HG03460 (cell line): ENCODE measurements around the gene MGAT3.
"Not testable (repeated sequence)": the region's sequence is repeated elsewhere in the genome, so short reads cannot be mapped to it uniquely, and the experiment has no call there.

Source experiments
- ATAC-seq: cut with Tn5 transposase; IDR thresholded peaks from one replicate; pipeline ENCODE4 v1.9.1; 2021; ENCODE audit not compliant: unreplicated experiment

MGAT3 gene

DNA sequence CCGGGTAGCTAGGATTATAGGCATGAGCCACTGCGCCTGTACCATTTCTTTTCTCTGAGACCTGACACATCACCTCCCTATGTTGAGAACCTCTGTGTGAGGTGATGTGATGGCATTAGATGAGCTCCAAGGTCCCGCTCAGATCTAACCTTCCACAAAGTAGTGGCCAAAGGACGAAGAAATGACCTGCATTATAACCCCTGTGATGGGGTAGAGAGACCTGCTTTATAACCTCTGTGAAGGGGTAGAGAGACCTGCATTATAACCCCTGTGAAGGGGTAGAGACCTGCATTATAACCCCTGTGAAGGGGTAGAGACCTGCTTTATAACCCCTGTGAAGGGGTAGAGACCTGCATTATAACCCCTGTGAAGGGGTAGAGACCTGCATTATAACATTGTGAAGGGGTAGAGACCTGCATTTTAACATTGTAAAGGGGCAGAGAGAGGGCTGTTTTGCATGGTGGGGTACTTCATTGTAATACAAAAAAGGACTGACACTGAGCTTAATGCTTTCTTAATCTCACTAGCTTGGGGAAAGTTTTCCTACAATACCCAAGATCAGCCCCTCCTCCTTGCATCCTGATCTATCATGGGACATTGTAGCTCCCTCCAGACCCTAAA, 53.8 kb downstream of the MGAT3 start:
- ATAC-seq: no peak

DNA sequence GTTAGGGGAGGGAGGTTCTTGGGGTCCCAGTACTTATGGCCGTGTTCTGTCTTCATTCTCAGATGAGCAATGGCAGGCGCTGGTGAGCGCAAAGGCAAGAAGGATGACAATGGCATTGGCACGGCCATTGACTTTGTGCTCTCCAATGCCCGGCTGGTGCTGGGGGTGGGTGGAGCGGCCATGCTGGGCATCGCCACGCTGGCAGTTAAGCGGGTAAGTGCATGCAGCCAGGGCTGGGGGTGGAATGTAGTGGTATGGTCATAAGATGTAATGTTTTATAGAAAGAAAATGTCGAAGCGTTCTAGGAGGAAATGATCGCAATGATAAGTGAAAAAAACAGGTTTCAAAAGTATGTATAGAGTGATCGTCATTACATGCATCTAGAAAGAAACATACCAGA, 54.4 kb downstream of the MGAT3 start:
- ATAC-seq: no peak

DNA sequence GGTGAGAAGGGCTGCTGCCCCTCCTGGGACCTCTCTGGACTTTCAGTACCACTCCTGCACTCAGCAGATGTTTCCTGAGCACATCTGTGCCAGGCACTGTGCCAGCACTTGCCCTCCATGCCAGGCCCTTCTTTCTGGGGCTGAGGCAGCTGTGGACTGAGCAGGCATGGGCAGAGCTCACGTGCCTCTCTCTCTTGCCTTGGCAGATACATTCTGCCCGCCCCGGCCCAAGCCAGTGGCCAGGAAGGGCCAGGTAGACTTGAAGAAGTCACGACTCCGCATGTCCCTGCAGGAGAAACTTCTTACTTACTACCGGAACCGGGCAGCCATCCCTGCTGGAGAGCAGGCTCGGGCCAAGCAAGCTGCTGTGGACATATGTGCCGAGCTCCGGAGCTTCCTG, 55.2 kb downstream of the MGAT3 start:
- no peak for ATAC-seq

DNA sequence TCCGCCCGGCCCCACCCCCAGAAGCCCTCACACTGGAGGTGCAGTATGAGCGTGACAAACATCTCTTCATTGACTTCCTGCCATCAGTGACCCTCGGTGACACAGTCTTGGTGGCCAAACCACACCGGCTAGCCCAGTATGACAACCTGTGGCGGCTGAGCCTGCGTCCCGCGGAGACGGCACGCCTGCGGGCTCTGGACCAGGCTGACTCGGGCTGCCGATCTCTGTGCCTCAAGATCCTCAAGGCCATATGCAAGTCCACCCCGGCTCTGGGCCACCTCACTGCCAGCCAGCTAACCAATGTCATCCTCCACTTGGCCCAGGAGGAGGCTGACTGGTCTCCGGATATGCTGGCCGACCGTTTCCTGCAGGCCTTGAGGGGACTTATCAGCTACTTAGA, 57.0 kb downstream of the MGAT3 start:
- ATAC-seq: no peak

DNA sequence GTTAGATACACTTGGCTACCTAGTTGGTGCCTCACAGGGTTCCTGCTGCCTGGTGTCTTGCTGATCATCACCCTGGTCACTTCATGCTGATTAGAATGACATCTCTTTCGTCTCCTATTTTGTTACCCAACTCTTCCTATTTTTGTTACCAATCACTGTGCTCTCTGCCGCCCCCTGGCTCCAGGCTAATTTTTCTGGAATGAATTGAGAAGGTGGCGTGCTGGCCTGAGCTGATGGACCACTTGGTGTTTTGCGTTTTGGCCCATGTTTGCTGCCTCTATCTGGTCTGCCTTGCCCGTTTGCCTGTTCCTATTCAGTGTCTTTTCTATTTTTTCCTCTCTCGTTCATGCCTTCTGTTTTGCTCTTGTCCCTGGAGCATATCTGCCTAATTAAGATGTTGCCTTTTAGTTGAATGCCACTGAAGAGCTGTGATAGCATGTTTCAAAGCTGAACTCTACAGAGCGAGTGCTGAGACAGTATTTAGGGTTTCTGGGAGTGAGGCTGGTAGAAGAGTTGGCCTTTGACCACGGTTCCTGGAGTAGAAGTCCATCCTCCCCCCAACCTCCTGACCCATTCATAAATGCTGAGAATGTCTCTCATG, 57.7 kb downstream of the MGAT3 start:
- ATAC-seq: no peak

DNA sequence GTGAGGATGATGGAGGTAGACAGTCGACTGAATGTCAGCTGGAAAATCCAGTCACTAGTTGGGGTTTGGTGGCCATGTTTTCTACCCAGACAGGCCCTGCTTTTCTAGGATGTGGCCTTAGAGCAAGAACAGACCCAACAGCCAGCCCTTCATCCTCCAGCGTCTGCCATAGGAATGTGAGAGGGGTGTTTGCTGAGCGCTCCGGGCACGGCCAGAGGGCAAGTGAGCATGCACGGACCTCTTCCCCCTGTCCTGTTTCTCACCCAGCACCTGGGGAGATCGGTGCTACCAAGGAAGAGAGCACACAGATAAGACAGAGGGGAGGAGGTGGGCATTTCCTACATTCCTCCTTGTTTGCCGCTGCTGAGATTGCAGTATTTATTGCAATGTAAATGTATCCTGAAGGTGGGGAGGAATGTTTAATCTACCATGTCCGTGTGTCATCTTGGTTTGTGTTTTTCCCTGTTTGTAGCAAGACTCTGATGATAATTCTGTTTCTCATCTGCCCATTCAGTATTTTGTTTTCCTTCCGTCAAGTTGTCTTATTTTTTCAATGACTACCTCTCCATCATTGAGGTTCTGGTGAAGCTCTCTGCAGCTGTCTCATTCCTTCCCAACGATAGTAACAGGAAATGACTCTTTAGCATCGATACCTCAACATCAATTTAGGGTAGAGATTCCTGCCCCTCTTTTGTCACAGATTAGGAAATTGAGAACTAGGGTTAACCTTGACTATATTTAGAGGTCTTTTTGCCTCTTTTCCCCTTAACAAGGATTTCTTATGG, 58.6 kb downstream of the MGAT3 start:
- ATAC-seq: no peak

DNA sequence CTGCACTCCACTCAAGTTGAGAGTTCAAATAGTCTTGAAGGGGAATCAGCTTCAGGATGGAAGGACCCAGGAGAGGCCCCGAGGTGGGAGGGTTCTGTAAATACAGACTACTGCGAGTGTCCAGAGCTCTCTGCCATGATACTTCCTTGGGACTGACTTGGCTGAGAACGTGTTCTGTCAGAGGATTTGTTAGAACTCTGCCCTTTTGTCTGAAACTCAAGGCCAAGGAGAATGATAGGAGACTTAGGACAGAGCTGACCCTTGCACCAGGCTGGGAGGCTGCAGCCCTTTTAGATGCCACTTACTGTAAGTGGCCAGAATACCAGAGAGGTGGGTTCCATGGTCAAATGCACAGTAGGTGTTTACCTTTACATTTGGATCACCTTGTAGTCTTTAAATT, 60.7 kb downstream of the MGAT3 start:
- ATAC-seq: no peak

DNA sequence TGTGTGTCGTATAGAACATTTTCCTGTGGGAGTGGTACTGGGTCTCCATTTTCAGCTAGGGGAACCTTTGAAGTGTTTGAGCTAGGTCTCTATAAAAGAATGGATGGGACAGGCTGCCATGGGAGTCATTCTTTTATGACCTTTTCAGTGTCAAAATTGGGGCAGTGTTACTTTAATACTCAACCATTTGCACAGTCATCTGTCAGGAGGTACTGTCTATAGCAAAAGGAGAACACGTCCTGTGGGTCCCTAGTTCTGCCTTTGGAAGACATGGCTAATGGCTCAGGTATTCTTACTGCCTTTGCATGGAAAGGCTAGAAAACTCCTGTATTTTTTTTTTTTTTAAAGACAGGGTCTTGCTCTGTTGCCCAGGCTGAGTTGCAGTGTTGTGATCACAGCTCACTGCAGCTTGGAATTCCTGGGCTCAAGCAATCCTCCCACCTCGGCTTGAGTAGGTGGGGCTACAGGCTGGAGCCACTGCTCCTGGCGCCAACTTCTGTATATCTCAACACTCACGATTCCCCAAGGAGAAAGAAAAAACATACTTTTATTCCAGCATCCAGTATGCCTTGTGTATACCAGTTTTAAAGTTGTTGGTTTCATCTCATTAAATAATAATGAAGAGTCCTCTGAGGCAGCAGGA, 61.5 kb downstream of the MGAT3 start:
- ATAC-seq: no peak

DNA sequence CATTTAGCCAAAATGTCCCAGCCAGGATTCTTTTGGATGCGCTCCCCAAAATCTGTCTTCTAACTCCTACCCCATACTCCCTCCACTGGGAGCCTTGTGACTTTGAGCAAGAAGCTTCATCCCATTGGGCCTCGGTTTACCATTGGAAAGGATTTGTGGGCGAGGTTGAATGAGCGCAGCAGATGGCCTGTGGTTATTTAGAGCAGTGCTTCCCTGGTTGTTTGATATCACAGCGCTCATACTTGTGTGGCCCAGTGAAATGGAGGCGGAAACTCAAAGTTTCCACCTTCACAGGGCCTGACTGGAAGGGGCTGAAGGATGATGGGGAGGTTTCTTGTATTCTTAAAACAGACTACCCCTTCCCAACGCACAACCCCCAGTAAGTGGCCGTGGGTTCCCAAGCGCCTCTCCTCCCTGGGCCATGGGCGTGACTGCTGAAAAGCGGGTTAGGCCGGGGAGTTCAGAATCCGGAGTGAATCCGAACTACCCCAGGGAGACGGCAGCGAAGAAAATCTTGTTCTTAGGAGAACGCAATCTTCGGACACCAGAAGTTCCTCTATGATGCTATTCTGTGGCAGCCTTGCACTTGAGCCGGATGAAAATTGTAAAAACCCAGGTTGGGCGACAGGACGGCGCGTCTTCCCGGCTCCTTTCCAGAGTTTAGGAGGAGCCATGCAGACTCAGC, 62.3 kb downstream of the MGAT3 start:
- ATAC-seq: no peak

DNA sequence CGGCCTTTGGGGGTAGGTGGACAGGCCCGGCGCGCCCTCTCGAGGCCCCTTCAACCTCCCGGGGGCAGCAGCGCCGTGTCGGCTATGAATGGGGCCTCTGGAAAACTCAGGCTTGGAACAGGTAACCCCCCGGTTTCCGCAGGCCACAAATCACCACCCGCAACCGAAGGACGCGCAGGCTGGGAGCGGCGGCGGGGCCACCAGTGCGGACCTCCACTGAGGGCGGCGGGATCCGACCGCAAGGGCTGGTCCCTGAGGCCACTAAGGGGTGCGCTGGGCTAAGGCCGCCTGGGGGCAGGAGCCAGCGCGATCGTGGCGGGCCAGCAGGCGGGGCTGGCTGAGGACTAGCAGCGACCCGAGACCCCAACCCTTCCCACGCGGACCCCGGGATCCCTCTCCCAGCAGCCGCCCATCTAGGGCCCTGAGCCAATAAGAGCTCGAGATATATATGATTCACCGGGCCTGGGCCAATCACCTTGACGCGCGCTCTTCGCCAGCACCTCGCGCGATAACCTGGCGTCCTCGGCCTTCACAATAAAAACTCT, 62.9 kb downstream of the MGAT3 start:
- peak; percentile 74 for ATAC-seq

DNA sequence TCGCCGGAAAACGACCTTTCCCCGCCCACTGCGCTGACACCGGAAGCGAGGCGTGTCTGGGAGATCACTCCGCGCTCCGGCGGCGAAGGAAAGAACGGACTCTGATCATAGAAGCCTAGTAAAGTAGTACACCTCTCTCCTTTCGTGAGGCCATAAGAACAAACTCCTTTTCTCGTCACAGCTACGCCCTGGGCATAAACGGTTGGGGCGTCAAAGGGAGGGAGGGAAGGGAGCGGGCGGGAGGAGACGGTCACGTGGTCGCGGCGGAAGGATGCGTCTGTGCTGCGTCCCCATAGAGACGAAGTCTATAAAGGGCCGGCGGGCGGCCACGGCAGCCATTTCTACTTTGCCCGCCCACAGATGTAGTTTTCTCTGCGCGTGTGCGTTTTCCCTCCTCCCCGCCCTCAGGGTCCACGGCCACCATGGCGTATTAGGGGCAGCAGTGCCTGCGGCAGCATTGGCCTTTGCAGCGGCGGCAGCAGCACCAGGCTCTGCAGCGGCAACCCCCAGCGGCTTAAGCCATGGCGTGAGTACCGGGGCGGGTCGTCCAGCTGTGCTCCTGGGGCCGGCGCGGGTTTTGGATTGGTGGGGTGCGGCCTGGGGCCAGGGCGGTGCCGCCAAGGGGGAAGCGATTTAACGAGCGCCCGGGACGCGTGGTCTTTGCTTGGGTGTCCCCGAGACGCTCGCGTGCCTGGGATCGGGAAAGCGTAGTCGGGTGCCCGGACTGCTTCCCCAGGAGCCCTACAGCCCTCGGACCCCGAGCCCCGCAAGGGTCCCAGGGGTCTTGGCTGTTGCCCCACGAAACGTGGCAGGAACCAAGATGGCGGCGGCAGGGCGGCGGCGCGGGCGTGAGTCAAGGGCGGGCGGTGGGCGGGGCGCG, 63.7 kb downstream of the MGAT3 start, which contains the start of gene ATF4:
Gene ATF4 (plus strand): TSS at position 337 of the 880 bp plus-strand sequence. CDS start 884 bp downstream, outside the sequence.
- peak; percentile 43 for ATAC-seq

DNA sequence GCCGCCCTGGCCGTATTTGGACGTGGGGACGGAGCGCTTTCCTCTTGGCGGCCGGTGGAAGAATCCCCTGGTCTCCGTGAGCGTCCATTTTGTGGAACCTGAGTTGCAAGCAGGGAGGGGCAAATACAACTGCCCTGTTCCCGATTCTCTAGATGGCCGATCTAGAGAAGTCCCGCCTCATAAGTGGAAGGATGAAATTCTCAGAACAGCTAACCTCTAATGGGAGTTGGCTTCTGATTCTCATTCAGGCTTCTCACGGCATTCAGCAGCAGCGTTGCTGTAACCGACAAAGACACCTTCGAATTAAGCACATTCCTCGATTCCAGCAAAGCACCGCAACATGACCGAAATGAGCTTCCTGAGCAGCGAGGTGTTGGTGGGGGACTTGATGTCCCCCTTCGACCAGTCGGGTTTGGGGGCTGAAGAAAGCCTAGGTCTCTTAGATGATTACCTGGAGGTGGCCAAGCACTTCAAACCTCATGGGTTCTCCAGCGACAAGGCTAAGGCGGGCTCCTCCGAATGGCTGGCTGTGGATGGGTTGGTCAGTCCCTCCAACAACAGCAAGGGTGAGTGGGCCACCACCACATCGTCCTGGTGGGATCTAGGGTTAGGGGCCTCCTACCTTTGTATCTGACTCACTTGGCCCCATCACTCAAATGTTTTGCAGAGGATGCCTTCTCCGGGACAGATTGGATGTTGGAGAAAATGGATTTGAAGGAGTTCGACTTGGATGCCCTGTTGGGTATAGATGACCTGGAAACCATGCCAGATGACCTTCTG, 64.5 kb downstream of the MGAT3 start:
- peak; percentile 14 for ATAC-seq

DNA sequence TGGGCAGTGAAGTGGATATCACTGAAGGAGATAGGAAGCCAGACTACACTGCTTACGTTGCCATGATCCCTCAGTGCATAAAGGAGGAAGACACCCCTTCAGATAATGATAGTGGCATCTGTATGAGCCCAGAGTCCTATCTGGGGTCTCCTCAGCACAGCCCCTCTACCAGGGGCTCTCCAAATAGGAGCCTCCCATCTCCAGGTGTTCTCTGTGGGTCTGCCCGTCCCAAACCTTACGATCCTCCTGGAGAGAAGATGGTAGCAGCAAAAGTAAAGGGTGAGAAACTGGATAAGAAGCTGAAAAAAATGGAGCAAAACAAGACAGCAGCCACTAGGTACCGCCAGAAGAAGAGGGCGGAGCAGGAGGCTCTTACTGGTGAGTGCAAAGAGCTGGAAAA, 65.3 kb downstream of the MGAT3 start:
- ATAC-seq: not testable (repeated sequence)

DNA sequence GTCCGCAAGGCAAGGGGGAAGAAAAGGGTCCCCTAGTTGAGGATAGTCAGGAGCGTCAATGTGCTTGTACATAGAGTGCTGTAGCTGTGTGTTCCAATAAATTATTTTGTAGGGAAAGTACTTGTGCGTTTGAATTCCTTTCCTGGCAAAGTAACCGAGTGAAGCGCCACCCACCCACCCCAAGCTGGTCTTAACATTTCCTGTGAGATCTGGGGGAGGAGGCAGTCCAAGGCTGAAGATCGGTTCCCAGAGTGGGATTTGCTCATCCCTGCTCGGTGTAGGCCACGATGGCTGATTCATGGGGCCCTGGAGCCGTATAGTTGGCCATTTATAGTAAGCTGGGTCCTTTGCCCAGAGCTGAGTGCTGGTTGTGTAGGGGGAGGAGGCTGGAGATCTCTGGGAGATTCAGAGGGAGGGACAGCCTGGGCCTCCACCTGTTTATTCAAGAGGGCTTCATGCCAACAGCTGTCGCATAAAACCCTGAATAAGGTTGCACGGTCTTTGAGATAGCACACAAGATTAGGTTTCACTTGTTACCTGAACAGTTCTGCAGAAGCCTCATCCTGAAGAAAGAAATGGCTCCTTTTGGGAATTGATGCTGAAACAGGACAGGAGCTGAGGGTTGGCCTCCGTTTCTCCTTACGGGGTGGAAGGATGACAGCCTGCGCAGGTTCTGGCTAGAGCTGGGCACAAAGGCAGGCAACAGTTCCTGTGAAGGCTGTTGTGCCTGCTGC, 65.9 kb downstream of the MGAT3 start:
- ATAC-seq: no peak

DNA sequence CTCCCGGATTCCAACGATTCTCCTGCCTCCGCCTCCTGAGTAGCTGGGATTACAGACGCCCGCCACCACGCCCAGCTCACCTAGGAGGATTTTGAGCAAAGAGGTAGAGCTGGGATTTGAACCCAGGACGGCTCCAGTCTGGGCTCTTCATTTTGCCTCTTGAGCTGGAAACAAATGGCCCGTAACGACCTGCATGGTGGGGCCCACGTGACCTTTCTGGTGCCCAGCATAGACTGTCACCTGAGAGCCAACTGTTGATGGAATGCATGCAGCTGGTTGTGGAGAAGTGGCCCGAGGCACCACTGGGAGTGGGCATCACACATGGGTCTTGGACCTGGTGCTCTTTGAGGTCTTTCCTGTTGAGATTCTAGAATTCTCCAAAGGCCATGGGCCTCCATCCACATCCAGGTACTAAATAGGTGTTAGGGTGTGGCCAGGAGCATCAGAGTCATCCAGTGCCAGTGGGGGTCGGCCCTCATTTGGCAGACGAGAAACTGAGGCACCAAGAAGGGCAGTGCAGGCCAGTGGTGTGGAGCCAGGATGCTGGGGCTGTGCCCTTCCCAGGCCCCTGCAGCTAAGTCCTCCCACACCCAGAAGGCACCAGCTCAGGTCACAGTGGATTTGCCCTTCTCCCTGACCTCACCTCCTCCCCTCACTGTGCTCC, 67.4 kb downstream of the MGAT3 start:
- ATAC-seq: no peak

DNA sequence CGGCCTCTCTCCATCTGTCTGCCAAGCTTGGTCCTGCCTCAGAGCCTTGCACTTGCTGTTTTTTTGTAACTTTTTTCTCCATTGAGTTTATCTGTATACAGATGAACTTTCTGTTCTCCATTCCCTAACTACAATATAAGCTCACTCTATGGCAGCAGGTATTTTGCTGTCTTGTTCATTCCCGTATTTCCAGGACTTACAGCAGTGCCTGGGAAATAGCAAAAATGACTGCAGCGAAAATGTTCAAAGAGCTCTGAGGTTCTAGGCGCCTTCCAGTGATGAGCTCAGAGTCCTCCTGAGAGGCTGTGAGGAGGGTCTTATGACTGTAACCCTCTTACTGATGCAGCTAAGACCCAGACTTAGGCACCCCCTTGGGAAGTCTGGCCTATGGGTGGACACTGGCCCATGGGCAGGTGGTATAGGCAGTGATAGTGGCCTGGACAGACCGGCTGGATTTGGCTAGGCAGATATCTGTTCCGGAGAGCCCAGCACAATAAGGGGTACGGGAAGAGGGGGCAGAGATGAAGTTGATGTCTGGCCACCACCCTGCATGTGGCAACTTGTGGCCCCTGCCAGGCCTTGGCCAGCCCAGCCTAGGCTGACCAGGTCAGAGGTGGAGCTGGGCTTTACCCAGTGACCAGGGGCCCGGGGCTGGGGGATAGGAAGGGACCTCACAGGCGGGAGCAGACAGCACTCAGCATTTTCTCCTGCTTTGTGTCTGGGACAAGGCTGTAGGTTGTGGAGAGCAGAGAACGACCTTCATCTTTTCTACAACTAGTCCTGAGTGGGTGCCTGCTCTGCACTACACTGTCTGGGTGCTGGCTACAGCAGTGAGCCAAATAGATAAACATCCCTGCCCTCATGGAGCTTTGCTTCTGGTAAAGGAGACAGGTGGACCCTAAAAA, 68.2 kb downstream of the MGAT3 start:
- ATAC-seq: no peak

DNA sequence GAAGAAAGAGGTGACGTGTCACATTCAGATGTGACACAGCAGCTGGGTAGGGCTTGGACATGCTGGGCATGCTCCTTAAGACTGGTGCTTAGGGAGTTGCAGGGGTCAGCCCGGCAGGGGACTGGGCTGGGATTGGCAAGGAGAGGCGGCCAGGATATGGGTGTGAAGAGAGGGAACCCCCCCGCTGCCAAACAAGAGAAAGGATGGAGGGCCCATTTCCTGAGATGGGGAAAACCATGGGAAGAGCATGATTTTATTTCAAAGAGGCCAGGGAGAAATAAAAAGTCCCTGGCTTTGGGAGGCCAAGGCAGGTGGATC, 68.8 kb downstream of the MGAT3 start:
- no peak for ATAC-seq
